AG08396 (cell line): Measurements from ENCODE around the gene SLC17A5.
A peak's percentile ranks its signal among the peaks of the same experiment; 100 is the strongest.
"Not testable (repeated sequence)": the region's sequence is repeated elsewhere in the genome, so short reads cannot be mapped to it uniquely, and the experiment has no call there.

Experiments used
- DNase-seq: peaks from one replicate; pipeline ENCODE4 v3.0.0; 2012; ENCODE audit warnings: low spot score, mixed read lengths

Gene SLC17A5

DNA sequence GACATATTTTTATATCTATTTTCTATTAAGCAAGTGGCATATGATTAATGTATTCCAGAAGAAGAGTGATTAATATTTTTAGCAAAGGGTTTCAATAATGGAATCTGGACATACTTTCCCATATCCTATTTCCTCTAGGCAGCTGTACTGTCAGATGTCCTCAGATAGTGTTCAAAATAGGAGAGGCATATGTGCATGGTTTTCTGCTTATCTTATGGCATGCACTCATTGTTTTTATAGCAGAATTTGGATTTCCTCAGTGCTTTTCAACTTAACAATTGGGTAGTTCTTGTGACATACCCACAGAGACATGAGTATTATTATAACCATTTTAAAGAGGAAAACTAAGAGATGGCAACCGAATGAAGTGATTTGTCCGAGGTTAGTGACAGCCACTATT, 12.6 kb upstream of the SLC17A5 start:
- no peak for DNase-seq

DNA sequence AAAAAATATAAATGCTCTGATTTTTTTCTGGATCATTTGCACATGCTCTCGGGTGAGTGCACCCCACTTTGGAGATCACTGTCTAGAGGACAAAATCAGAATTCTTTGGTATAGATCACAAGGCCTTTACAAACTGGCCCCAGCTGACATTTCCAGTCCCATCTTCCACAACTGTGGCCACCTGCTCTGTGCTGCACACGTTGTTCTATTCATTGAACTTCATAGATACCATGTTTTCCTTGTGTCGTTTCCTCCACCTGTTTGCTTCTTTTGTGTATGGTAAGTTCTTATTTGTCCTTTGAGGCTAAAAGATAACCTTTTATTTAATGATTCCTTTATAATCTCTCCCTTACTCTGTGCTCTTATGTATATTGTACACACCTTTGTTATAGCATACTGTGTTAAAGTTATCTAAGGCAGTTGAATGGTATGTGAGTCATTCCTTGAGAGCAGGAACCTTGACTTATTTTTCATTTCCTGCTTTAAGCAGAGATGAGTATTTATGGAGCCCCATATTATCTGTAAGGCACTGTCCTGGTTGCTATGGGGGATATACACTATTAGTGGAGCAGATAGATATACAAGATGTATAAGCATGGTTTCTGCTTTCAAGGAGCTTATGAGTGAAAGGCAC, 12.0 kb upstream of the SLC17A5 start:
- DNase-seq: no peak

- DNase-seq: no peak
Measured at GRCh38 chr6:73664701-73665100, 10.9 kb upstream of the SLC17A5 start.

DNA sequence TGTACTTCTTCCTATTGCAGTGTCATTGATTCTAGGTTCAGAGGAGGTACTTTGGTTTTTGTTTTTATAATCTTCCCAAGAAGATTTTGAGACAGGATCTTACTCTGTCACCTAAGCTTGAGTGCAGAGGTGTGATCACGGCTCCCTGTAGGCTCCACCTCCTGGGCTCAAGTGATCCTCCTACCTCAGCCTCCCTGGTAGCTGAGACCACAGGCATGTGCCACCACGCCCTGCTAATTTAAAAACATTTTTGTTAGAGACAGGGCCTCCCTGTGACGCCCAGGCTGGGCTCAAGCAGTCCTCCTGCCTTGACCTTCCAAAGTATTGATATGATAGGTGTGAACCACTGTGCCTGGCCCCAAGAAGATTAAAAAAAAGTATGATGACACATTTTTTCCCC, 3.4 kb upstream of the SLC17A5 start:
- no peak for DNase-seq

GRCh38 chr6:73656531-73657145, 2.8 kb upstream of the SLC17A5 start:
- DNase-seq: no peak

DNA sequence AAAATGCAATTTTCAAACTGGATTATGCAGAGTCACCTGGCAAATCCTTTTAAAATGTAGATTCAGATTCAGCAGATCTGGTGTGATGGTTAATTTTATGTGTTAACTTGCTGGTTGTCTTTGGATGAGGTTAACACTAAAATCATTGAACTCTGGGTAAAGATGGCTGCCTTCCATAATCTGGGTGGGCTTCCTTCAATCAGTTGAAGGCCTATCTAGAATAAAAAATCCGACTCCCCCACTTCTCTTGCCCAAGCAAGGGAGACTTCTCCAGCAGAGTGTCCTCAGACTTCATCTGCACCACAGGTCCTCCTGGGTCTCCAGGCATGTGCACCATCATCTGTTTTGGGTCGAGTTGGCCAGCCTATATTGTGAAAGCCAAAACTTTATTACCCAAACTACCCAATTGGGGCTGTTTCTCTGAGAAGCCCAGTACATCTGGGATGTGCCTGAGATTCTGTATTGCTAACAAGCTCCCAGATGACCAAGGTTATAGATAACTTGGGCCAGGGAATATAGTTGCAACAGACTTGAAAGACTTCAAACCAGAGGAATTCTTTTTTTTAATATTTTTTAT, 1.6 kb upstream of the SLC17A5 start:
- no peak for DNase-seq

DNA sequence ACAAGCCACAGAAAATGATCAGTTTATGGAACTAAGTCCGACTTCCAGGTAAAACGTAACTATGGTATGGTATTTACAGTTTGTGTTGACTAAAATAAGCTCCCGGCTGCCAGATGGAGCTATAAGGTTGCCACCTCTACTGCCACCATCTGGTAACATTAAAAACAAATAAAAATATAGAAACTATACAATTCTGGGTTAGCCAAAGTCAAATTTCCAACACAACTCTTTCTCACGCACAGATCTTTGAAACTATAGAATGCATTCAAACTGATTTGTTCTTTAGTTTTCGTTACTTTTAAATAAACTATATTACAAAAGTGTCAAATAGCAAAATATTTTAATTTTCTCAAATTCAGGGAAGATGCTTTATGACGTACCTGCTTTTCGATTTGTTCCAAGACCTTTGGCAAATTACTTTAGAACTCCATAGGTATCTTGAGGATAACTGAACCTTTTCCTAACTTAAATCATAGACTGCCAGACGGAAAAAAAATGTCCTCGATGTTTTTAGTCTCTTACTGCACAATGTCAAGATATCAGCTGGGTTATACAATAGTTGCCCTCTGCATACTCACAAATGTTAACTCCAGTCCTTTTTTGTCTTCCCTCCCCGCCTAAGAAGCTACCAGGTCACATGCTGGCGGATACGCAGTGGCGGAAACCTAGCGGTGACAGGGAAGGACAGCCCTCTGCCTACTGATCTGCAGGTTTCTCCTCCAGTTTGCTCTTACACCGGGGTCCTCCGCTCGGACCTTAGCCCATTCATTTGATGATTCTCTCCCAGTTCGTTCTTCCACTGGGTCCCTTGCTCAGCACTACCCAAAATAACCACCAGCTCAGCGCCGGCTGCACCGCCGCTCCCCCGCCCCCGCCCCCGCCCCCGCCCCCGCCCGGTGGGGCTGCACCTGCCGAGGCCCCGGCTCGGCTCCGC, 888 bp downstream of the SLC17A5 start:
- DNase-seq: peak; percentile 72

DNA sequence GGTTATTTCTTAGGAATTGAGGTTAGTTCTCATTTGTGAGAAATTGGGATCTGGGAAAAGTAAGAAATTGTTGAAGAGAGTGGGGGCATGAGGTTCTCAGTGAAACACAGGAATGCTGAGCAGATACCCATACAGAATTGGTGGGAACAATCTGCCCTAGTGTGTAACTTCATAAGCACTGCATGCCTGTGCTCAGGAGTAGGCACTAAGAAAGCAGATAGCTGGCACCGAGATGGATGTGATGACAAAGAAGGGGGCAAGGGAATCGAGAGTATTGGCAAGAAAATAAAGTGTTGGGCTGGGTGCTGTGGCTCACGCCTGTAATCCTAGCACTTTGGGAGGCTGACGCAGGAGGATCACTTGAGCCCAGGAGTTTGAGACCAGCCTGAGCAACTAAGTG, 4.0 kb downstream of the SLC17A5 start:
- DNase-seq: no peak

DNA sequence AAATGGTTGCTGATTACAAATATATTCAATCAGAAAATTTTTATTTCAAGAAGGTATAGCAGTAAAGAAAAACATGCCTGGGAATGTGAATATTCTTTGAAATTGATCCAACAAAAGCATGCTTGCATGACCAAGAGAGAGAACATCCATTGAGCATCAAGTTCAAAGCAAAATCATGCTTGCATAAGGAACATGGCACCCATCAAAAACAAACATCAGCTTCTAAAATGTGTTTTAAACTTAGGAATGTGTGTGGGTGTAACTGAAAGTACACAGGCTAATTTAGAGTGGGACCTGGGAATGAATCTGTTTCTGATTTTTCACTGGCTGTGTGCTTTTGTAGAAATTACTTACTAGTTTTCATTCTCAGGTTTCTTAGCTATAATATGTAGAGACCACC, 5.6 kb downstream of the SLC17A5 start:
- DNase-seq: peak; percentile 30

DNA sequence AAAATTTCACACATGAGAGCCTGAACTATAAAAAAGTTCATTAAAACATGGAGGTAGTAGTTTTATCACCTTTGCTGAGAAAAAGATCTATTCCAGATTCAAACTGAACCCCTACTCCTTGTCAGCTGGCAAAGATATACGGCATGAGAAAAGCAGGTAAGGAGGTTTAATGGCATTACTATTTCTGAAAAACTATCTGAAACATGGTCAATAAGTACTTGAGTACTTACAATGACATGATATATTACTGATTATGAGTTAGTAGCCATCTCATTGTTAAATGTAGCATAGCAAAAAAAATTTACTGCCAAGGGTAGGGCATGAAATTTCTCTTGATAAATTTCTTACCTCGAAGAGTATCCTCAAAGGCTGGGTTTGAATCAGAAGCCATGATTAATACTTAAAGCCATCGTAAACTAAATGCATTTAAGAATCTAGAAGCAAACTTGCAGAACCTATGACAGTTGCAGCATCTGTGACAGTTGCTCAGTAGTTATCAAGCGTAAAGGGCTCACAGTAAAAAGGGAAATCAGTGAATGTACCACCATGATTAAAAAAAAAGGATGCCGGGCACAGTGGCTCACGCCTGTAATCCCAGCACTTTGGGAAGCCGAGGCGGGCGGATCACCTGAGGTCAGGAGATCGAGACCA, 8.7 kb downstream of the SLC17A5 start:
- no peak for DNase-seq

GRCh38 chr6:73644030-73644429, 9.8 kb downstream of the SLC17A5 start:
- no peak for DNase-seq

DNA sequence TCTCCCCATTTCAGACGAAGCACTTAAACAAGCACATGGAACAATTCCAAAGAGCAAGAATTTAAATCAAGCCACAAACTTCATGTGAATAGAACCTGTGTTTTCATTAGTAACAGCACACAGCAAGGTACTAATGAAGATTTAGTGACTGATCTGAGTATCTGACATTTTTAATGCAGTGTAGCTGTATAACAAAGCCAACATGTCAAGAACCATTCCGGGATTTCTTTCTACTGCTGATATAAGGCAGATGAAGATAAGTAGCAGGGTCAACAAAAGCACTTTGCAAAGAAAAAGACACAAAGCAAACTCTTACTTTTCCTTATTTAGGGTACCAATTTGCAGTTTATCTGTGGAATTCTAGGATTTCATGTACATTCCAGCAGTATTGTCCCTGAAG, 11.3 kb downstream of the SLC17A5 start:
- DNase-seq: no peak

DNA sequence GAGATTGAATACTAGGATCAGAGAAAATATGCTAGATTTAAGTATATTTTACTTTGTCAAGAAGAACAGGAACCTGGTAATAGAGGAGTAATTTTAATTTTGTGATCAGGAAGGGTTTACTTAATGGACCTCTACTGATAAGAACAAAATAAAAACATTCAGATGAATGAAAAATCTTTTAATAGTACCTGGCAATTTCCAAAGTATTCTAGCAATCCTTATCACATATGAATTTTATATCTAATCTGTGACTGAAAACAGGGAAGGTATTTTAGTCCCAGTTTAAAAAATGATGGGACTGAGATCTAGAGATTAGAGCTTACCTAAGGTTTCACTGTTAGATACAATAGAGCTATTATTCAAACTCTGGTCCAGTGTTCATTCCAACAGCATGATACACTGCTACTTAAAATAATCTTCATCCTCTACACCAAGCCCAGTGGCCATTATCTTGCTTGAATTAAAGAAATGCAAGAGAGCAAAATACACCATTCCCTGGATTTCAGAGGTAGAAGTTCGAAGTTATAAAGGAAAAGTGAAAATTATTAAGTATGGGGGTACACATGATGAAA, 13.5 kb downstream of the SLC17A5 start:
- DNase-seq: no peak

- DNase-seq: no peak
Measured at GRCh38 chr6:73639040-73639439, 14.8 kb downstream of the SLC17A5 start.

- DNase-seq: no peak
Measured at GRCh38 chr6:73637404-73637803, 16.4 kb downstream of the SLC17A5 start.

DNA sequence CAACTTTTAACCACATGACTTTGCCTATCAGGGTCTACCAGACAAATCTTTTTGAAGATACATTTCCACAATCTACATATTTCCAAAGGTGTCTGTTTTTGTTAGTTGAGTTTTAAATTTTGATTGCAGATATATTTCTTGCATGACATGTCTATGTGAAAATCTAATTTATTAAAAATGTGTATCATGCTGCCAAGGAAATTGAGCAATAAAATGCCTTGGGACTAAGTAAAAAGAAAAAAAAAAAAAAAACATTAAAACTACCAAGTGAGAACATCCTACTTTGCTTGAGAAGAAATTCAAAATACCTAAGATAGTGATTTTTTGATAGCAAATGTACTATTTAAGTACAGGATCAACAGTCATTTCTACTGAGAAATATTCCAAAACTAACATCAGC, 17.7 kb downstream of the SLC17A5 start:
- no peak for DNase-seq

- no peak for DNase-seq
Measured at GRCh38 chr6:73632346-73632745, 21.4 kb downstream of the SLC17A5 start.

DNA sequence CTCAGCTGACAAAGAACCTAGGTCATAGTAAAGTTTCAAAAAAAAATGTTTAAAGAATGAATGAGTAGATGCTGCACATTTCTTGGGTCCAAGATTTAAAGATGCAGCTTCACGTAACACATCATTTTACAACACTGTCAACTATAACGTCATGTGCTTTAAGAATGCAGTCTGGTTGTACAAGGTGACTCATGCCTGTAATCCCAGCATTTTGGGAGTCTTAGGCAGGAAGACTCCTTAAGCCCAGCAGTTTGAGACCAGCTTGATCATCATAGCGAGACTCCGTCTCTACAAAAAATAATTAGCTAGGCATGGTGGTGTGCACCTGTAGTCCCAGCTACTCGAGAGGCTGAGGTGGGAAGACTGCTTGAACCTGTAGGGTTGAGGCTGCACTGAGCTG, 21.9 kb downstream of the SLC17A5 start:
- DNase-seq: no peak

- DNase-seq: no peak
Measured at GRCh38 chr6:73630401-73630800, 23.4 kb downstream of the SLC17A5 start.

GRCh38 chr6:73624896-73625295, 28.9 kb downstream of the SLC17A5 start:
- DNase-seq: no peak

DNA sequence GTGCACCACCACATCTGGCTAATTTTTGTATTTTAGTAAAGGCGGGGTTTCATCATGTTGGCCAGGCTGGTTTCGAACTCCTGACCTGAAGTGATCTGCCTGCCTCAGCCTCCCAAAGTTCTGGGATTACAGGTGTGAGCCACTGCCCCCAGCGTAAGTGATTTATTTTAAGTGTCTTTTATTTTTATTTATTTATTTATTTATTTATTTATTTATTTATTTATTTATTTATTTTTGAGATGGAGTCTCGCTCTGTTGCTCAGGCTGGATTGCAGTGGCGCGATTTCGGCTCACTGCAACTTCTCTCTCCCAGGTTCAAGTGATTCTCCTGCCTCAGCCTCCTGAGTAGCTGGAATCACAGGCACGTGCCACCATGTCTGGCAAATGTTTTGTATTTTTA, 30.3 kb downstream of the SLC17A5 start:
- DNase-seq: not testable (repeated sequence)

DNA sequence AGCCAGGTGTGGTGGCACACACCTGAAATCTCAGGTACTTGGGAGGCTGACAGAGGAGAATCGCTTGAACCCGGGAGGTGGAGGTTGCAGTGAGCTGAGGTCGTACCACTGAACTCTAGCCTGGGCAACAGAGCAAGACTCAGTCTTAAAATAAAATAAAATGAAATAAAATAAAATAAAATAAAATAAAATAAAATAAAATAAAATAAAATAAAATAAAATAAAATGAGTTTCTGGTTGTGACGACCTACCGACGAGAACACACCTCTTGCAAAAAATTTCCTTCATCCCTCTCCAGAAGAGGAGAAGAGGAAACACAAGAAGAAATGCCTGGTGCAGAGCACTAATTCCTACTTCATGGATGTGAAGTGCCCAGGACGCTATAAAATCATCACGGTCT, 35.7 kb downstream of the SLC17A5 start:
- not testable (repeated sequence) for DNase-seq
